SK-N-SH (cell line): ENCODE results near the gene RGS14.

Experiments used
- CTCF ChIP-seq: fragments of 200-600 bp; sonication (generic); IDR thresholded peaks from 2 replicates; pipeline ENCODE4 v1.6.1; 2017; ENCODE audit warnings: antibody characterized with exemption, mild to moderate bottlenecking, moderate library complexity
- ELF1 ChIP-seq: IDR thresholded peaks from 2 replicates; pipeline ENCODE4 v1.4.0; 2012
- EP300 ChIP-seq, 2 experiments: IDR thresholded peaks; 2 replicates each; pipeline versions ENCODE4 v1.4.0 to v1.6.1; 2012; ENCODE audit warnings: borderline replicate concordance in 1 of 2, low read depth in 1 of 2, low read length in 1 of 2
- FOSL2 ChIP-seq: IDR thresholded peaks from 2 replicates; pipeline ENCODE4 v1.4.0; 2012; ENCODE audit warnings: low read depth, mild to moderate bottlenecking, moderate library complexity, borderline replicate concordance
- IRF3 ChIP-seq: fragments of 150-350 bp; IDR thresholded peaks from 2 replicates; pipeline ENCODE4 v1.6.1; 2016; ENCODE audit warnings: mild to moderate bottlenecking, low read depth, low read length
- POLR2AphosphoS5 ChIP-seq: IDR thresholded peaks from 2 replicates; pipeline ENCODE4 v1.6.1; 2012; ENCODE audit warnings: low read depth, low read length
- RFX5 ChIP-seq: IDR thresholded peaks from 2 replicates; pipeline ENCODE4 v1.6.1; 2012; ENCODE audit warnings: mild to moderate bottlenecking, improper control_type of control experiment, low read length
- SIN3A ChIP-seq: IDR thresholded peaks from 2 replicates; pipeline ENCODE4 v1.6.1; 2012; ENCODE audit warnings: low read depth, mild to moderate bottlenecking, low read length, moderate library complexity, borderline replicate concordance
- ZBTB33 ChIP-seq: IDR thresholded peaks from 2 replicates; pipeline ENCODE4 v1.4.0; 2012; ENCODE audit warnings: low read depth, borderline replicate concordance

GRCh38 chr5:177377851-177378776 lies 20.4 kb downstream of the RGS14 start:
- TF ChIP-seq CTCF = no peak
- no peak for TF ChIP-seq EP300 (IDR thresholded peaks at IDR 0.05; ENCODE audit: borderline replicate concordance in 1 of 2, low read depth in 1 of 2, low read length in 1 of 2)
- no peak for TF ChIP-seq ELF1
- no peak for TF ChIP-seq ZBTB33
- TF ChIP-seq POLR2AphosphoS5 = no peak
- TF ChIP-seq RFX5 = no peak
- TF ChIP-seq IRF3 = no peak
- TF ChIP-seq FOSL2 = no peak
- no peak for TF ChIP-seq SIN3A
